ENCODE results near the gene TBC1D17.

Gene TBC1D17

GRCh38 chr19:49895566-49896297, 18.2 kb downstream of the TBC1D17 start:
- FAIRE-seq: no peak

- no peak for FAIRE-seq
Observed at GRCh38 chr19:49896863-49897621, 19.5 kb downstream of the TBC1D17 start, which contains the start of gene IL4I1. Gene IL4I1, minus strand, starts transcription at chr19:49896887. Its CDS starts 727 bp downstream, at chr19:49896160.

DNA sequence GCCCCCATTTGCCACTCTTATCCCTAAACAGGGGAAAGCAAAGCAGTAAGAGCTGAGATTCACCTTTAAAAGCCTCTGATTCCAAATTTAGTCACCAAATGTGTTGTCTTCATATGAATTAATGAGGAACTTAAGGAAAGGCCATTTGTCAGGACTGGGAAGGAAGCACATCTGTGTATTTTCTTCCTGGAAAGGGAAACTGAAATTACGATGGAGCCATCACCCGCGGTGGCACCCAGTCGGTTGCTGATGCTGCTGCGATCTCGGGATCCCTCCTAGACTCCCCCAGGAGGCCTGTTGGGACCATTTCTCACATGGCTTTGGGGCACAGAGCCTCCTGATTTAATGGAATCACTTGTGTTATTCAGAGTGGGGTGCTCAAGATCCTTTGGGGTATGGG, 26.6 kb downstream of the TBC1D17 start:
- FAIRE-seq: no peak

DNA sequence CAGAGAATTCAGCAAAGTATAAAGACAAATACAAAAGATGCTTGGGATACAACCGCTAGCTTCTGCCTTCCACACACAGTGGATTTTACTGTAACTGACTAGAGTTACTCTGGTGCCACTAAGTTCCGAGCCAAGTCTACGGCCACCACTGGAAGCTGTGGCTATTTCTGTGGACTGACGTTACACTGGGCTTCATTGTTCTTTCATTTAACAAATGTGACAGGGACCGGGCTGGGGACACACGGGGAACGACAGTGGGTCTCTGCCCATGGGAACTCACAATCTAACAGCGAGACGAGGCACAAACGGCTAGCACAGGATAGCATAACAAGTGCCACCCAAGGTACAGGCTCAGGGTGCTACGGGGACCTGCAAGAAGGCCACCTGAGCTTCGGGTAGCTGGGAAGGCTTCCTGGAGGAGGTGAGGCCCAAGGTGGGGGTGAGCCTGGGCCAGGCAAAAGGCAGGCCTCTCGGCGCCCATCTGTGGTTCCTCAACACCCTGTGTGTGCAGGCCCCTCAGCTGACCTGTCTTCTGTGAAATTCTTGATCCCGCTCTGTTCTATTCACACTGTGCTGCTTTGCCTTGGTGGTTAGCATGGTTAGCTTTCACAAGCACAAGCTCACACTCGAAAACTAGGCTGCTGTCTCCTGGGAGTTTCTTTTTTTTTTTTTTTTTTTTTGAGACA, 29.5 kb downstream of the TBC1D17 start:
- no peak for FAIRE-seq

- FAIRE-seq: no peak
Observed at GRCh38 chr19:49907745-49908446, 30.4 kb downstream of the TBC1D17 start.

- no peak for FAIRE-seq
Observed at GRCh38 chr19:49908480-49909420, 31.2 kb downstream of the TBC1D17 start.

GRCh38 chr19:49910179-49910578, 32.7 kb downstream of the TBC1D17 start:
- no peak for FAIRE-seq

DNA sequence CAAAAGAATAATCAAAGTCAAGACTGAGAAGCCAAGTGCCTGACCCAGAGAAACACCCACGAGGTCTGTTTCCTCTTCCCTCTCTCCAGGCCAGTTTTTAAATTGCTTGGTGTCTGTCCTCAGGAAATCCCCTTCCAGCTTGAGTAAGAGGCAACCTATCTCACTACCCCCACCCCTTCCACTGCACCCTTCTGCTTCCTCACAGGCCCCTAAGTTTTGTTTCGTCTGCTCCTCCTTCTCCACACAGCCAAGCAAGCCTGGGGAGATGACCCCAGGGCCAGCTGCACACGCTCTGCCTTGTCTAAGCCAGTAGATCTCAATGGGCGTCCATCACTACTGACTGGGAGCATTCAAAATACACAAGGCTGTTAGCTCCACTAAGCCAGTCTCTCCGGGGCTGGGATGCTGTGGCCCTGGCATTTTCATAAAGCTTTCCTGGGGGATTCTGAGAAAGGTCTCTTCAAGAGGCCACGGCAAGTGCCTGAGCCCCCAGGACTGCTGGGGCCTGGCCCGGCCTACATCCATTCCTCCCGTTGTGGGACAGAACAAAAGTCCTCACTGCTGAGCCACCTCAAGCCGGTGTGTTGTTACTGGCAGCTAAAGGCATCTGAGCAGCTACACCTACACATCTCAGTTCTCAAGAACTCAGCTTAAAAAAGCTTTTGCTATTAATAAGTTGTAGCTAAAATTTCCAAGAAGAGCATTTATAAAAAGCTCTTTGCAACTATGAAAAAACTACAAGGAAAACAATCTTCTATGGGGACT, 34.1 kb downstream of the TBC1D17 start:
- FAIRE-seq: no peak

DNA sequence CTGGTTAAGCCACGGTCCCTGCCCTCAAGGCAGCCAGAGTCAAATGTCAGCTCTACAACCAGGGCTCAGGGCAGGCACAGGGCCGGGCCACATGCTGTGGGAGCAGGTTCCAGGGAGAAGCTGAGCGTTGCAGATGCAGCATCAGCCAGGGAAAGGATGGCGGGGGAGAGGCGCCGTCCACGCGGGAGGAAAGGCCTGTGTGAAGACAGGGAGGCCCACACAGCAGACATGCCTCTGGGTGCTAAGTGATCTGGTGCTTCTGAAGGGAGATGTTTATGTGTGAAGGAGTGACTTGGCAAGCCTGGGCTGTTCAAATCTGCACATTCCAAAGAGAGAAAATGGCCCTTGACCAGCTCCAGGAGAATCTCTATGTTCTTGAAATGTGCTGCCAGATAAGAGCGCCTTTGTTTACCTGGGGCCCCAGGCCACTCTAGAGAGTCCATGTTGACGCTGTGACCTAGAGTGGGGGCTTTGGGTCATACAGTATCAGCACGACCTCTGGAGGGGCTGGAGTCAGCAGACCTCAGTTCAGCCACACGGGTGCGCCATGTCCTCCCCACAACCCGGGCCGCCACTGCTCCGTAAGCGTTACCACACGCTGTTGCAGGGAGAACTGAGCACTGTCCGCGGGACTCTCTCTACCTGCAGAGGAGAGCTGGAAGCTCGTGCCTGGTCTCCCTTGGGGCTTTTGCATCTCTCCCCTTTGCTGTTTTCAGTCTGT, 35.6 kb downstream of the TBC1D17 start:
- FAIRE-seq: no peak

GRCh38 chr19:49913720-49914119, 36.2 kb downstream of the TBC1D17 start:
- no peak for FAIRE-seq

- no peak for FAIRE-seq
Observed at GRCh38 chr19:49915271-49915670, 37.8 kb downstream of the TBC1D17 start.

DNA sequence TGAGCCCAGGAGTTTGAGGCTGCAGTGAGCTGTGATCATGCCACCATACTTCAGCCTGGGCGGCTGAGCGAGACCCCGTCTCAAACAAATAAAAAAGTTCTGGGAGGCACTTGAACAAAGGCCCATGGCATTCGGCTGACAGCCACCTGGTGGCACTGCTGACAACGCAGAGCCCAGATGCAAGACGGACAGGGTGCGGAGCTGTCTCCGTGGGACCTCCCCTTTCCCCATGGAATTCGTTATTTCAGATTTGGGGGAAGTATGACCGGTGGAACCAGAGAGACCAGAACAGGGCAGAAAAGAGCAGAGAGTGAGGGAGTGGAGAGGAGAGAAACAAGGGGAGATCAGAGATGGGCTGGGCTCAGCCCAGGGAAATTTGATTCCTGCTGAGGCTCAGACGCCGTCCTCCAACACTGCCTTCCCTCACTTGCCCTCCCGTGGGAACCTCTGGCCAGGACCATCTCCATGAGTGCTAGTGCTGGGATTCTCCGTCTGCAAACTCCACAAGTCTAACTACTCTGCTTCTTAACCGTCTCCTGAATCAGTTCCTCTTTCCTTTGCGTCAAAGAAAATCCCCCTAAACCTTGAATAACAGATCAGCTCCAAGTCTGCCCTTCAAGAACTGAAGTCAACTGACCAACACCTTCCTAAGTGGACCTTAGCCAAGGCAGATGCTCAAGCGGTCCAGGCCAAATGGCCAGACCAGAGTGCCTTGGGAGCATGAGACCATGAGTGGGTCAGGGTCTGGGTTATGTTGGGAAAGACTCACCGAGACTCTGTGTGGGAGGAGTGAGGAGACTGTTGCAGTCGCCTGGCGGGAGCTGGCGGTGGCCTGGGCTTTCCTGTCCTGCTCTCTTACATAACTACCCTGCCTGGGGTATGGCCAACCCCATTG, 39.6 kb downstream of the TBC1D17 start:
- no peak for FAIRE-seq

DNA sequence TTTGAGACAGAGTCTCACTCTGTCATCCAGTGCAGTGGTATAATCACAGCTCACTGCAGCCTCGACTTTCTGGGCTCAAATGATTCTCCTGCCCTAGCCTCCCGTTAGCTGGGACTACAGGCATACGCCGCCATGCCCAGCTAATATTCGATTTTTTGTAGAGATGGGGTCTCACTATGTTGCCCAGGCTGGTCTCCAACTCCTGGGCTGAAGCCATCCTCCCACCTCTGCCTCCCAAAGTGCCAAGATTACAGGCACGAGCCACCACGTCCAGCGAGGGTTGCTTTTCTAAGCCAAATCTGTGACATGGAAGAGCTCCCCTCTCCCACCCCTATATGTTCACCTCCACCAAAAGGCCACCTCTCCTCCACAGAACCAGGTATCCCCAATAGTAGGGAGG, 40.6 kb downstream of the TBC1D17 start:
- no peak for FAIRE-seq

GRCh38 chr19:49920624-49921363, 43.3 kb downstream of the TBC1D17 start:
- no peak for FAIRE-seq

GRCh38 chr19:49921871-49922795, 44.6 kb downstream of the TBC1D17 start:
- FAIRE-seq: no peak

DNA sequence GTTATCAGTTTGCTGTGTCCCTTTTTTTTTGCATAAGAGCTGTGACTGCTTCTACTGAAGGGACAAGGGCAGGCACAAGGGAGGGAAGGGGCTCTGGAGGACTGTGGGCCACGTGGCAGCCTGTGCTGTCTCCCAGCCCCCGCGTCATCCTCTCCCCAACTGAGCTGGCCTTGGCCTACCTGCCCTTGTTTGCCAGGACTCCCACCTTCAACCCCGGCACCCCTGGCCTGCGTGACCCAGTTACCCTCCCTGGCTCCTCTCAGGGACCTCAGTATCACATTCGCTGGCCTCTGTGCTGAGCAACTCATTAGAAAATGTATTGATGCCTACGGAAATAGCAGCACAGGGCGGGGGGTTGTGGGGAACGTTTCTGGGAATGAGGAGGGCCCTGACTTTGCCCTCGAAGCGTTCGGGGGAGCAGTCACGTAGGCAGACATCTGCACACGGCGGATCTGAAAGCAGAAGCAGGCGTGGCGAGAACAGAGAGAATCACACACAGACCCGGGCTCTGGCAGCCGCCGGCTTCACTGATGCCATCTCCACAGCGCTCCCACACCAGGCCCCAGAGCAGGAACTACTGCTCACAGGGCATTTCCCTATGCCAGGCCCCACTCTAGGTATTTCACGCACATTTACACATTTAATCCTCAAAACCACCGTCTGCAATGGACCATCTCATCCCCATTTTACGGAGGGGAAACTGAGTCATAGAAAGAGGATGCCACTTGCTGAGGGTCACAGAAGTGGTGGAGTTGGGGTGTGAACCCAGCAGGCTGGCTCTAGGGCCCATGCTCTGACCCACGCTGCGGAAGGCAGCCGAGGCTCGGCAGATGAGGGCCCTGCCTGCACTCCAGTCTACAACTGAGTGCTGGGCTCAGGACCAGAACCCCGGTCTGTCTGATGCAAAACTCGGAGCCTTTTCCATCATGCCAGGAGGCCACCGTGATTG, 45.8 kb downstream of the TBC1D17 start:
- FAIRE-seq: no peak
